WTC11 (cell line): ENCODE measurements around the gene PEX16. TPM values are rescaled to one million over a fixed set of nuclear protein-coding genes. Genes with fewer than 3 reads are reported as not detected.

Experiments used
- ATAC-seq: fragments of 200-7000 bp; cut with Tn5 transposase; 2 replicates; pipeline ENCODE4 v1.10.0; 2021; ENCODE audit warnings: mild to moderate bottlenecking, moderate library complexity
- CTCF ChIA-PET: fragments of 300-600 bp; sonication (Branson Sonifier 250); formaldehyde crosslinking; loops from one replicate; lab custom pipeline; 2021; ENCODE audit warnings: antibody characterized with exemption; lab: Charles Lee
- POLR2A ChIA-PET: fragments of 350-600 bp; sonication (Branson Sonifier 250); formaldehyde crosslinking; loops from one replicate; lab custom pipeline; 2021; ENCODE audit warnings: antibody characterized with exemption; lab: Charles Lee
- DNase-seq: peaks from one replicate; pipeline ENCODE4 v3.0.0; 2021; ENCODE audit warnings: low spot score
- H3K27ac Mint-ChIP-seq: 2 replicates; pipeline ENCODE4 v1.8.0; 2021; ENCODE audit warnings: mixed read lengths
- H3K27me3 Mint-ChIP-seq: 2 replicates; pipeline ENCODE4 v1.8.0; 2021; ENCODE audit warnings: low read depth, mild to moderate bottlenecking, moderate library complexity, mixed read lengths
- H3K36me3 Mint-ChIP-seq: 2 replicates; pipeline ENCODE4 v1.8.0; 2021; ENCODE audit warnings: mixed read lengths
- H3K4me1 Mint-ChIP-seq: 2 replicates; pipeline ENCODE4 v1.8.0; 2022; ENCODE audit warnings: mixed read lengths
- H3K4me3 Mint-ChIP-seq: 2 replicates; pipeline ENCODE4 v1.8.0; 2021; ENCODE audit warnings: mild to moderate bottlenecking, moderate library complexity, mixed read lengths
- H3K9me3 Mint-ChIP-seq: 2 replicates; pipeline ENCODE4 v1.8.0; 2021; ENCODE audit warnings: mixed read lengths
- AFF4 ChIP-seq: sonication (generic); formaldehyde crosslinking; IDR thresholded peaks from 2 replicates; pipeline ENCODE4 v1.8.1; 2023; ENCODE audit warnings: mild to moderate bottlenecking, missing genetic modification reagents, borderline replicate concordance
- CREM ChIP-seq: sonication (generic); formaldehyde crosslinking; IDR thresholded peaks from 2 replicates; pipeline ENCODE4 v1.8.1; 2022; ENCODE audit warnings: mild to moderate bottlenecking, missing genetic modification reagents, moderate library complexity
- E2F1 ChIP-seq: sonication (generic); formaldehyde crosslinking; IDR thresholded peaks from 2 replicates; pipeline ENCODE4 v1.8.0; 2022; ENCODE audit warnings: mild to moderate bottlenecking, missing genetic modification reagents
- ETV6 ChIP-seq: sonication (generic); formaldehyde crosslinking; IDR thresholded peaks from 2 replicates; pipeline ENCODE4 v1.8.1; 2022; ENCODE audit warnings: mild to moderate bottlenecking, missing genetic modification reagents
- GRHL2 ChIP-seq: fragments of 250-450 bp; sonication (Bioruptor Pico); IDR thresholded peaks from 2 replicates; pipeline ENCODE4 v1.8.0; 2022; ENCODE audit warnings: mild to moderate bottlenecking, moderate library complexity; ENCODE audit not compliant: insufficient replicate concordance, severe bottlenecking
- HMGA2 ChIP-seq: fragments of 250-450 bp; sonication (Bioruptor Pico); IDR thresholded peaks from 2 replicates; pipeline ENCODE4 v1.4.0; 2021; ENCODE audit warnings: mild to moderate bottlenecking, moderate library complexity
- JAZF1 ChIP-seq: fragments of 250-450 bp; sonication (Bioruptor Pico); IDR thresholded peaks from 2 replicates; pipeline ENCODE4 v1.9.0; 2021; ENCODE audit warnings: moderate library complexity, mild to moderate bottlenecking, inconsistent platforms
- JUN ChIP-seq: sonication (generic); formaldehyde crosslinking; IDR thresholded peaks from 2 replicates; pipeline ENCODE4 v1.8.0; 2023; ENCODE audit warnings: mild to moderate bottlenecking, missing genetic modification reagents
- MXD4 ChIP-seq: fragments of 250-450 bp; sonication (Bioruptor Pico); IDR thresholded peaks from 2 replicates; pipeline ENCODE4 v1.8.0; 2021; ENCODE audit warnings: mild to moderate bottlenecking, moderate library complexity, borderline replicate concordance
- RELA ChIP-seq: sonication (generic); formaldehyde crosslinking; IDR thresholded peaks from 2 replicates; pipeline ENCODE4 v1.8.1; 2022; ENCODE audit warnings: missing genetic modification reagents, mild to moderate bottlenecking, borderline replicate concordance
- RORB ChIP-seq: fragments of 250-450 bp; sonication (Bioruptor Pico); IDR thresholded peaks from 2 replicates; pipeline ENCODE4 v1.9.0; 2021; ENCODE audit warnings: mild to moderate bottlenecking
- SMAD3 ChIP-seq: sonication (generic); formaldehyde crosslinking; IDR thresholded peaks from 2 replicates; pipeline ENCODE4 v1.8.0; 2022; ENCODE audit warnings: missing genetic modification reagents, mild to moderate bottlenecking, borderline replicate concordance
- SP1 ChIP-seq: sonication (generic); formaldehyde crosslinking; conservative IDR thresholded peaks from 2 replicates; pipeline ENCODE4 v1.8.1; 2022; ENCODE audit warnings: missing genetic modification reagents
- ZNF138 ChIP-seq: sonication (generic); formaldehyde crosslinking; conservative IDR thresholded peaks from 2 replicates; pipeline ENCODE4 v1.8.1; 2022; ENCODE audit warnings: mild to moderate bottlenecking, moderate library complexity, missing genetic modification reagents
- ZNF423 ChIP-seq: fragments of 250-450 bp; sonication (Bioruptor Pico); IDR thresholded peaks from 2 replicates; pipeline ENCODE4 v2.1.2; 2022; ENCODE audit warnings: mild to moderate bottlenecking, moderate library complexity
- ZNF425 ChIP-seq: fragments of 250-450 bp; sonication (Bioruptor Pico); conservative IDR thresholded peaks from 2 replicates; pipeline ENCODE4 v1.9.0; 2021; ENCODE audit warnings: mild to moderate bottlenecking
- ZNF532 ChIP-seq: fragments of 250-450 bp; sonication (Bioruptor Pico); IDR thresholded peaks from 2 replicates; pipeline ENCODE4 v1.9.0; 2021; ENCODE audit warnings: mild to moderate bottlenecking, borderline replicate concordance
- ZSCAN18 ChIP-seq: fragments of 250-450 bp; sonication (Bioruptor Pico); IDR thresholded peaks from 2 replicates; pipeline ENCODE4 v2.1.2; 2022; ENCODE audit warnings: mild to moderate bottlenecking, moderate library complexity
- total RNA-seq: library from RNA; stranded (reverse); gene quantifications from 3 replicates; pipeline ENCODE4 v1.2.3, GENCODE V29; 2021

Gene PEX16
- total RNA-seq, 1 experiment from 2014 or later: 39.3 TPM

GRCh38 chr11:45909594-45910475 is 7.8 kb downstream of the PEX16 start:
- Mint-ChIP-seq H3K36me3 (peaks cover 3% of the 10 kb centered on the region; the same call in 1 of the 2 replicates), H3K27ac (no peak overlapping the region), H3K4me1 (no peaks in the 10 kb centered on the region; the same call in 1 of the 2 replicates), H3K4me3 (no peak overlapping the region), H3K9me3 (no peaks in the 10 kb centered on the region), H3K27me3 (no peaks in the 10 kb centered on the region)
- ATAC-seq: no peak
- no peak for DNase-seq
- POLR2A ChIA-PET: no interaction called here
- TF ChIP-seq ZNF138 (CRISPR knock-in tag): no peak
- TF ChIP-seq ZNF423 (CRISPR knock-in tag): no peak
- no peak for TF ChIP-seq GRHL2 (CRISPR knock-in tag)
- TF ChIP-seq ZNF425 (CRISPR knock-in tag): no peak
- no peak for TF ChIP-seq ZNF532 (CRISPR knock-in tag)
- TF ChIP-seq SP1 (CRISPR knock-in tag): no peak
- no peak for TF ChIP-seq CREM (CRISPR knock-in tag)
- TF ChIP-seq ZSCAN18 (CRISPR knock-in tag): no peak
- no peak for TF ChIP-seq E2F1 (CRISPR knock-in tag)
- TF ChIP-seq ETV6: no peak
- TF ChIP-seq SMAD3 (CRISPR knock-in tag): no peak
- TF ChIP-seq RELA (CRISPR knock-in tag): no peak
- TF ChIP-seq HMGA2 (CRISPR knock-in tag): no peak
- no peak for TF ChIP-seq RORB
- TF ChIP-seq MXD4: no peak
- TF ChIP-seq JUN (CRISPR knock-in tag): no peak
- TF ChIP-seq JAZF1 (CRISPR knock-in tag): no peak
- no peak for TF ChIP-seq AFF4
- CTCF ChIA-PET: interaction anchor here (2.0 kb wide), 1 partner anchor 29 kb away, joined by 5 read pairs; no protein-coding TSS in a partner anchor
